Activated CD4-positive, alpha-beta T cell treated with anti-CD3 and anti-CD28 coated beads, Interleukin-2, amount 10 ng/mL, durations not matched to agents 7 days and 5 days (primary cell): ENCODE results near the gene MVD. TPM values are rescaled to one million over a fixed set of nuclear protein-coding genes. Genes with fewer than 3 reads are reported as not detected.

Experiments
- CTCF ChIA-PET: fragments of 350-600 bp; sonication (Branson Sonifier 250); formaldehyde crosslinking; loops from one replicate; lab custom pipeline; 2021; ENCODE audit warnings: antibody characterized with exemption; lab: Charles Lee
- POLR2A ChIA-PET: fragments of 350-600 bp; sonication (Branson Sonifier 250); formaldehyde crosslinking; loops from one replicate; lab custom pipeline; 2021; ENCODE audit warnings: antibody characterized with exemption; lab: Charles Lee
- DNase-seq: peaks from one replicate; pipeline ENCODE4 v3.0.0-alpha.2; 2020
- H3K27ac Mint-ChIP-seq: one replicate; pipeline ENCODE4 v1.8.0; 2021; ENCODE audit warnings: mild to moderate bottlenecking, moderate library complexity, mixed read lengths
- H3K27me3 Mint-ChIP-seq: one replicate; pipeline ENCODE4 v1.8.0; 2021; ENCODE audit warnings: mixed read lengths
- H3K36me3 Mint-ChIP-seq: one replicate; pipeline ENCODE4 v1.8.0; 2021; ENCODE audit warnings: low read depth, mixed read lengths
- H3K4me1 Mint-ChIP-seq: one replicate; pipeline ENCODE4 v1.8.0; 2021; ENCODE audit warnings: mixed read lengths
- H3K4me3 Mint-ChIP-seq: one replicate; pipeline ENCODE4 v1.8.0; 2021; ENCODE audit warnings: mild to moderate bottlenecking, moderate library complexity, mixed read lengths
- H3K9me3 Mint-ChIP-seq: one replicate; pipeline ENCODE4 v1.8.0; 2021; ENCODE audit warnings: mixed read lengths
- total RNA-seq, 2 experiments: library from RNA; stranded (reverse); gene quantifications; one replicate each; pipeline ENCODE4 v1.2.3, GENCODE V29; 2021

MVD gene
- total RNA-seq, 2 experiments from 2014 or later: 65.3 to 72.3 TPM

DNA sequence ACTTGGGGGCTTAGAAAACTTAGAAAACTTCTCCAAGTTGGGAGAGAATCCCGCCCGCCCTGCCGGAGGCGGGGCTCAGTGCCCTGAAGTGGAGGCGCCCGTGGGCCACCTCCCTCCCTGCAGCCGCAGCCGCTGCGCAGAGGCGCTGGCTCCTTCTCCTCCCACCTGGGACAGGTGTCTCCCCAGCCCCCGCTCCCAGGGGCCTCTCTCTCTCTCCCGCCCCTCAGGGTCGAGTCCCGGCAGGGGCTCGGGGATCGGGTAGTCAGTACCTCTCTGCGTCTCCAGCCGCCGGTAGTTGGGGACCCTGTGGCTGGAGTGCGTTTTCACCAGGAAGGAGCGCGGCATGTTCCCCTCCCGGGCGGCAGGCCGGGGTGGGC lies 23.2 kb upstream of the MVD start:
- Mint-ChIP-seq H3K4me3 (peak overlapping the region; percentile 79), H3K27ac (peak overlapping the region; percentile 71), H3K4me1 (peaks cover 73% of the 10 kb centered on the region), H3K9me3 (no peaks in the 10 kb centered on the region), H3K27me3 (no peaks in the 10 kb centered on the region), H3K36me3 (peaks cover 22% of the 10 kb centered on the region)
- ChIA-PET CTCF (interaction anchor here (0.9 to 1.3 kb wide), 2 partner anchors 10 to 19 kb away, joined by 3 read pairs; no protein-coding TSS in a partner anchor), POLR2A (no interaction called here)
- DNase-seq: peak; percentile 44

GRCh38 chr16:88685156-88686061 lies 22.5 kb upstream of the MVD start:
- Mint-ChIP-seq H3K9me3 (no peaks in the 10 kb centered on the region), H3K27ac (peak overlapping the region; percentile 71), H3K4me1 (peaks cover 71% of the 10 kb centered on the region), H3K36me3 (peaks cover 24% of the 10 kb centered on the region), H3K27me3 (no peaks in the 10 kb centered on the region), H3K4me3 (peak overlapping the region; percentile 79)
- ChIA-PET POLR2A (no interaction called here), CTCF (interaction anchor here (0.6 to 1.6 kb wide), 8 partner anchors 9 to 52 kb away, joined by 3 to 4 read pairs (median 3); partner anchors contain the start of gene MVD)
- DNase-seq: peak; percentile 66

- ChIA-PET CTCF (interaction anchor here (0.6 to 1.6 kb wide), 5 partner anchors 10 to 51 kb away, joined by 3 to 4 read pairs (median 3); partner anchors contain the start of gene MVD), POLR2A (no interaction called here)
- Mint-ChIP-seq H3K27me3 (no peaks in the 10 kb centered on the region), H3K27ac (peak overlapping the region; percentile 69), H3K9me3 (no peaks in the 10 kb centered on the region), H3K4me1 (peaks cover 63% of the 10 kb centered on the region), H3K36me3 (peaks cover 26% of the 10 kb centered on the region), H3K4me3 (peak overlapping the region; percentile 79)
- DNase-seq: no peak
Measured at GRCh38 chr16:88684569-88685155, 21.8 kb upstream of the MVD start.

DNA sequence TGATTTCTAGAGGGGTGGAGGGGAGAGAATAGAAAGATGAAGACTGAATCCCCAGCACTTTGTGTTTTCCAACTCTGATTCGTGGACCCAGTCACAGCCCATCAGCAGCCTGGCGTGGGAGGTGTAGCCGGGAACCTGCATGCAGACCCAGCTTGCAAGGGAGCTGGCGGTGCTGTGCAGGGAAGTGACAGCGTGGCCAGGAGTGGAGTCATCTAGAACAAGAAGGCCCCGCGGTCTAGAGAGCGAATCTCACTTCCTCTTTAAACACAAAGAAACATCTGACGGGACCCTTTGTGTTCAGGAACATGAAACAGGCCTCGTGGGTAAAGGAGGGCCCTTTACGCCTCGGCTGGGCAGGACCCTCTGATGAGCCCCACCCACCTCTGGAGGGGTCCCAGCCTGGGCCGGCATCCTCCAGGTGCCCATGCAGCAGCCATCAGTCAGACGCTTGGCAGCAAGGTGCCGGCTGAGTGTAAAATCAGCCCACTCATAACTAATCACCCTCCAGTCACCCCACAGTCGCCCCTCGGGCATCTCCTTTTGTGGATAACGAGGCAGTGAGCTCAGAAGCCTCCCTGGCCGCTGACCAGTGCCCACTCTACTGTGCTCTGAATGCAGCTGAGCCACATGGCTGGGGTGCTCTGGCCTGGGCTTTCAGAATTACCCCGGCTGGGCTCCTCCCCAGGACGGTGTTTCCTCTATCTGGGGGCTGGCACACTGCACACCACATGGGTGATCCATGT lies 19.0 kb upstream of the MVD start:
- ChIA-PET POLR2A (interaction anchor here (0.6 kb wide), 1 partner anchor 15 kb away, joined by 3 read pairs; no protein-coding TSS in a partner anchor), CTCF (interaction anchor here (0.8 to 1.2 kb wide), 3 partner anchors 9 to 22 kb away, joined by 3 to 4 read pairs (median 3); no protein-coding TSS in a partner anchor)
- peak; percentile 76 for DNase-seq
- Mint-ChIP-seq H3K4me1 (peaks cover 39% of the 10 kb centered on the region), H3K27me3 (no peaks in the 10 kb centered on the region), H3K4me3 (peak overlapping the region; percentile 59), H3K36me3 (peaks cover 26% of the 10 kb centered on the region), H3K27ac (peak overlapping the region; percentile 96), H3K9me3 (no peaks in the 10 kb centered on the region)

DNA sequence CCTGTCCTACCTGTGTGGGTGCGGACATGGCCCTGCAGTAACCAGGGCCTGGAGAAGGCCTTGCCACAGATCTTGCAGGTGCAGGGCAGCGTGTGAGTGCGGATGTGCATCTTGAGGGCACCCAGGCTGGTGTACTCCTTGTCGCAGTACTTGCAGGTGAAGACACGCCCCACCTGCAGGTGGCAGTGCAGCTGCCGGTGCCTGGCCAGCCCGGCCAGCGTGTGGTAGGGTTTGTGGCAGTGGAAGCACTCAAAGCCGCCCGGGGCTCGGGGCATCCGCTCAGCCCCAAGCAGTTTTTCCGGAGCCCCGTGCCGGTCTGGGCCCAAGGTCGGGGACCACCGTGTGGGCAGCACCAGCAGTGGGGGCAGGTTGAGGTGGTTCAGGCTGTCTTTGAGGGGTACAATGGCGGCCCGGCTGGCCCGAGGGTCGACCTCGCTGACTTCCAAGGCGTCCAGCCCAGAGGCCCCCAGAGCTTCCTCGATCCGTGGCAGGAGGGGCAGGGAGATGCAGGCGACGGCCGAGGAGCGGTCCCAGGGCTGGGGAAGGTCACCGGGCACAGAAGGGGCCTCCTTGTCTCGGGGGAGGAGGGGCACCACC lies 18.3 kb upstream of the MVD start:
- POLR2A ChIA-PET: interaction anchor here (0.6 kb wide), 1 partner anchor 15 kb away, joined by 3 read pairs; no protein-coding TSS in a partner anchor
- CTCF ChIA-PET: interaction anchor here (0.8 to 1.2 kb wide), 3 partner anchors 15 to 52 kb away, joined by 3 read pairs; no protein-coding TSS in a partner anchor
- peak; percentile 52 for DNase-seq
- H3K27me3 Mint-ChIP-seq: no peaks in the 10 kb centered on the region
- peak overlapping the region; percentile 96 for H3K27ac Mint-ChIP-seq
- H3K4me3 Mint-ChIP-seq: peak overlapping the region; percentile 59
- peaks cover 26% of the 10 kb centered on the region for H3K36me3 Mint-ChIP-seq
- peaks cover 39% of the 10 kb centered on the region for H3K4me1 Mint-ChIP-seq
- no peaks in the 10 kb centered on the region for H3K9me3 Mint-ChIP-seq

GRCh38 chr16:88680554-88681083 lies 17.7 kb upstream of the MVD start:
- H3K9me3 Mint-ChIP-seq: no peaks in the 10 kb centered on the region
- peak overlapping the region; percentile 96 for H3K27ac Mint-ChIP-seq
- ChIA-PET POLR2A (no interaction called here), CTCF (interaction anchor here (0.6 to 1.2 kb wide), 2 partner anchors 52 to 83 kb away, joined by 3 read pairs; no protein-coding TSS in a partner anchor)
- H3K4me3 Mint-ChIP-seq: peak overlapping the region; percentile 59
- no peak for DNase-seq
- H3K4me1 Mint-ChIP-seq: peaks cover 39% of the 10 kb centered on the region
- H3K36me3 Mint-ChIP-seq: peaks cover 29% of the 10 kb centered on the region
- no peaks in the 10 kb centered on the region for H3K27me3 Mint-ChIP-seq

DNA sequence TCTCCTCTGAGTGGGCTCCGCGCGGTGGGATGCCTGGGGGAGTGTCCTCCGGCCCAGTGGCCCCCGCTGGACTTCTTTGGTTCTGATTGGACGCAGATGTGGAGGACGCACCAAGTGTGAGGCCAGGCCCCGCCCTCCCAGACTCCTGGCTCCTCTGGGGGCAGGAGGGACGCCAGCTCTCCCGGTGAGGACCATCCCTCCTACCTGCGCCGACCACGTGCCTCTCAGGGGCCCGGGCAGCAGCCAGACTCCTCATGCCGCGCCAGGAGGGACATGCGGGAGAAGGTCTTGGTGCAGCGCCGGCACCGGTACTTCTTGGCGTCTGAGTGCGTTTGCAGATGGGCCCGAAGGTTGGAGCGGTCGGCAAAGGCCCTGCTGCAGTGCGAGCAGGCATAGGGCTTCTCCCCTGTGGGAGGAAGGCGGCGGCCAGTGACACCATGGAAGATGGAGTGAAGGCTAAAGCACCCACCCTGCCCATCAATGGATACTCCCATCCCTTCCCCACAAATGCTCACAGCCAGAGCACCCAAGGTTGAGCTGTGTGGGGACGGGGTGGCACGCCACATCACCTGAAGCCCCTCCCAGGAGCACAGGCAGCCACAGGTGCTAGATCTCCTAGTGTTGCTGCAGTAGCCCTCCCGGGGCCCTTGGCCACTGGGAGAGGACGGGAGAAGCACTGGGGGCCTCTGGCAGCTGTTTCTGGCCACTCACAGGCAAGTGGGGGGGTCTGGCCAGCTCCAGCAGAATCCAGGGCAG lies 15.5 kb upstream of the MVD start:
- Mint-ChIP-seq H3K36me3 (peaks cover 18% of the 10 kb centered on the region), H3K27ac (no peak overlapping the region), H3K9me3 (no peaks in the 10 kb centered on the region), H3K4me3 (no peak overlapping the region), H3K27me3 (no peaks in the 10 kb centered on the region), H3K4me1 (peaks cover 22% of the 10 kb centered on the region)
- CTCF ChIA-PET: no interaction called here
- POLR2A ChIA-PET: no interaction called here
- DNase-seq: no peak

GRCh38 chr16:88677721-88678120 lies 14.8 kb upstream of the MVD start:
- Mint-ChIP-seq H3K27me3 (no peaks in the 10 kb centered on the region), H3K4me3 (no peak overlapping the region), H3K27ac (no peak overlapping the region), H3K9me3 (no peaks in the 10 kb centered on the region), H3K36me3 (peaks cover 18% of the 10 kb centered on the region), H3K4me1 (peaks cover 20% of the 10 kb centered on the region)
- POLR2A ChIA-PET: no interaction called here
- CTCF ChIA-PET: no interaction called here
- no peak for DNase-seq

GRCh38 chr16:88676502-88677242 lies 13.8 kb upstream of the MVD start:
- no peak for DNase-seq
- Mint-ChIP-seq H3K27me3 (no peaks in the 10 kb centered on the region), H3K27ac (no peak overlapping the region), H3K4me3 (no peak overlapping the region), H3K9me3 (no peaks in the 10 kb centered on the region), H3K36me3 (peaks cover 15% of the 10 kb centered on the region), H3K4me1 (peaks cover 11% of the 10 kb centered on the region)
- POLR2A ChIA-PET: no interaction called here
- CTCF ChIA-PET: interaction anchor here (0.9 to 1.2 kb wide), 2 partner anchors 9 to 881 kb away, joined by 3 read pairs; no protein-coding TSS in a partner anchor

DNA sequence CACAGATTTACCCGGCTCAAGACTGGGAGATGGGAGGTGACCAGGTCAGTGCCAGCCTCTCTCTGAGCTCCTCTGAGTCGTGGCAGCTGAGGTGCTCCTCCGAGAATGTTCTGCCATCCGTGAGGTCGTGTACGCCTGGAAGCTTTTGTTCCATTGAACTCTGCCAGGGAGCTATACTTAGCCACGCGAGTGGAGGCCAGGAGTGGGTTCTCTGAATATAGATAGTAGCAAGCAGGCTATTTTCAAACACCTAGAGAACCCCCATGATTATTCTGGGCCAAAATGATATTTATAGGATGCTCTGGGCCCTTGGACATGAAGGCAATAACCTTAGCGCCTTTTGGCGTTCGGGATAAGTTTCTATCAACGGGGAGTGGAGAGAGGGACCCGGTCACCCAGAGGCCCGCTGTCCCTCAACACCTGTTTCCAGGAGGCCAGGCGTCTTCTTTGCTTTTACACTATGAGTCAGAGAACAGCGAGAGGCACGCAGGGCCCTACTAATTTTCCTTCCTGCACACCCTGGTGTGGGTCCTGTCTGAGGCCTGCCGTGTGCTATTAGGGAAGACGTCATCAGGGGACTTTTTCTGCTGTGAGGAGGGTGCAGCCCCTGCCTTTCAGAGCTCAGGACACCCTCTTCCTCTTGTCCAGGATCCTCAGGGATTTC lies 11.0 kb upstream of the MVD start:
- CTCF ChIA-PET: interaction anchor here (0.6 to 2.0 kb wide), 3 partner anchors 8 to 183 kb away, joined by 3 to 4 read pairs (median 4); partner anchors contain the start of genes GALNS and TRAPPC2L
- no peak overlapping the region for H3K4me3 Mint-ChIP-seq
- H3K36me3 Mint-ChIP-seq: peaks cover 2% of the 10 kb centered on the region
- POLR2A ChIA-PET: no interaction called here
- no peak for DNase-seq
- no peaks in the 10 kb centered on the region for H3K27me3 Mint-ChIP-seq
- no peaks in the 10 kb centered on the region for H3K9me3 Mint-ChIP-seq
- no peaks in the 10 kb centered on the region for H3K4me1 Mint-ChIP-seq
- no peak overlapping the region for H3K27ac Mint-ChIP-seq
